Measurements from ENCODE around the gene KRT6B. TPM values are rescaled to one million over a fixed set of nuclear protein-coding genes. Genes with fewer than 3 reads are reported as not detected.

The KRT6B gene
- total RNA-seq, 1 experiment from 2014 or later, result not detected

GRCh38 chr12:52404951-52405350 lies 47.0 kb downstream of the KRT6B start:
- ATAC-seq, result no peak
- H3K27ac ChIP-seq (ENCODE audit: low read length), result no peak overlapping the region
- no peak overlapping the region for H3K4me3 ChIP-seq (ENCODE audit: low read depth in 2 of 2, low read length in 2 of 2)
- no peaks in the 10 kb centered on the region for H3K9me3 ChIP-seq (ENCODE audit: control insufficient read depth, insufficient read depth, low read depth, low read length)
- in situ Hi-C loops (cut with HindIII; ENCODE audit: low pct_unique_long_range_greater_than_20kb, low sequenced_read_pairs), result no loop called here
- H3K27me3 ChIP-seq (ENCODE audit: control insufficient read depth, insufficient read depth, low read length), result no peaks in the 10 kb centered on the region
- TF ChIP-seq REST (IDR thresholded peaks at IDR 0.05; ENCODE audit: insufficient read depth in 1 of 2, low read depth in 2 of 2, low read length in 1 of 2) (no peak), CTCF (IDR thresholded peaks at IDR 0.05) (no peak), SIN3A (IDR thresholded peaks at IDR 0.05; ENCODE audit: borderline replicate concordance, insufficient read depth, low read depth, low read length) (no peak), TCF7L2 (IDR thresholded peaks at IDR 0.05; ENCODE audit: low read depth, low read length) (no peak), POLR2AphosphoS5 (IDR thresholded peaks at IDR 0.05; ENCODE audit: low read depth, low read length) (no peak)
- DNase-seq (ENCODE audit: low read depth, low spot score), result no peak
- no TSS peak for BruUV-seq (replicated peaks)
- ChIA-PET POLR2A (no interaction called here), CTCF (interaction anchor here (1.2 kb wide), 1 partner anchor 491 kb away, joined by 3 read pairs; no protein-coding TSS in a partner anchor)
- H3K4me1 ChIP-seq (ENCODE audit: control insufficient read depth, insufficient read depth, low read length), result no peaks in the 10 kb centered on the region
- intact Hi-C loops (cut with micrococcal nuclease; ENCODE audit: unreplicated experiment), result no loop called here
- no peaks in the 10 kb centered on the region for H3K36me3 ChIP-seq (ENCODE audit: control insufficient read depth, insufficient read depth, low read length)

GRCh38 chr12:52403561-52403960 lies 48.4 kb downstream of the KRT6B start:
- Histone ChIP-seq H3K9me3 (ENCODE audit: control insufficient read depth, insufficient read depth, low read depth, low read length) (no peaks in the 10 kb centered on the region), H3K27me3 (ENCODE audit: control insufficient read depth, insufficient read depth, low read length) (no peaks in the 10 kb centered on the region), H3K27ac (ENCODE audit: low read length) (no peak overlapping the region), H3K4me1 (ENCODE audit: control insufficient read depth, insufficient read depth, low read length) (no peaks in the 10 kb centered on the region), H3K4me3 (ENCODE audit: low read depth in 2 of 2, low read length in 2 of 2) (no peak overlapping the region), H3K36me3 (ENCODE audit: control insufficient read depth, insufficient read depth, low read length) (no peaks in the 10 kb centered on the region)
- in situ Hi-C loops (cut with HindIII; ENCODE audit: low pct_unique_long_range_greater_than_20kb, low sequenced_read_pairs), result no loop called here
- DNase-seq (ENCODE audit: low read depth, low spot score) (no peak), ATAC-seq (no peak)
- BruUV-seq (replicated peaks), result no TSS peak
- ChIA-PET POLR2A (interaction anchor here (0.5 kb wide), 1 partner anchor 198 kb away, joined by 3 read pairs; no protein-coding TSS in a partner anchor), CTCF (interaction anchor here (1.0 kb wide), 1 partner anchor 10 kb away, joined by 3 read pairs; no protein-coding TSS in a partner anchor)
- TF ChIP-seq TCF7L2 (IDR thresholded peaks at IDR 0.05; ENCODE audit: low read depth, low read length) (no peak), REST (IDR thresholded peaks at IDR 0.05; ENCODE audit: insufficient read depth in 1 of 2, low read depth in 2 of 2, low read length in 1 of 2) (no peak), CTCF (IDR thresholded peaks at IDR 0.05) (no peak), SIN3A (IDR thresholded peaks at IDR 0.05; ENCODE audit: borderline replicate concordance, insufficient read depth, low read depth, low read length) (no peak), POLR2AphosphoS5 (IDR thresholded peaks at IDR 0.05; ENCODE audit: low read depth, low read length) (no peak)
- intact Hi-C loops (cut with micrococcal nuclease; ENCODE audit: unreplicated experiment), result no loop called here

Measured in Panc1 (cell line).